Lower leg skin (tissue), 3 donors: ENCODE results near the gene EYS.

Experiments
- CTCF ChIP-seq, 3 donors: fragments of 450-650 bp; IDR thresholded peaks; one replicate each; pipeline ENCODE4 v1.5.1; 2016; ENCODE audit warnings: antibody characterized with exemption in 3 of 3, mild to moderate bottlenecking in 3 of 3, moderate library complexity in 2 of 3
- POLR2A ChIP-seq, 2 donors: fragments of 450-650 bp; IDR thresholded peaks; one replicate each; pipeline ENCODE4 v1.6.1; 2016 to 2017; ENCODE audit warnings: antibody characterized with exemption in 2 of 2, mild to moderate bottlenecking in 1 of 2, moderate library complexity in 1 of 2

GRCh38 chr6:65014006-65014405 is 693.0 kb downstream of the EYS start:
- no peak for TF ChIP-seq CTCF (IDR thresholded peaks at IDR 0.05)
- TF ChIP-seq POLR2A (IDR thresholded peaks at IDR 0.05) = no peak
